Measurements from ENCODE around the gene MRAS. TPM values are rescaled to one million over a fixed set of nuclear protein-coding genes. Genes with fewer than 3 reads are reported as not detected.

Gene MRAS
- total RNA-seq, 4 donors from 2014 or later, result 13.8 to 83.0 (median 46.8) TPM

DNA sequence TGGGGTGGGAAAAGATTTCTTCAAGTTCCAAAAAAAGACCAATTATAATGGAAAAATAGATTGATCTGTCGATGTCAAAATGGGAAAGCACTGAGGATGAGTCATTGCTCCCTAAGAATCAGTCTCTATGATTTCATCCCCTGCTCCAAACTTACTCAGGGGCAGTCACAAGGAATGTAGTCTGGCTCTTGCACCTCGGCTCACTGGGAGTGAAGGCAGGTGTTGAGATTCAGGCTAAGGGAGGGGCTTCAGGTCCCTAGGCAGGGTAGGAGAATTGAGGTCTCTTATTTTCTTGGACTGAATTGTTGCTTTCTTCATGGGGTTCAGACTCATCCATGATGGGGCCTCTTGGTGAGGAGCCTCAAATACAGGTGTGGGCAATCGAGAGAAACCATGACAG, 100.3 kb downstream of the MRAS start:
- Histone ChIP-seq H3K4me1 (no peaks in the 10 kb centered on the region), H3K9me3 (no peaks in the 10 kb centered on the region), H3K27ac (no peak overlapping the region), H3K36me3 (no peaks in the 10 kb centered on the region), H3K4me3 (no peak overlapping the region), H3K27me3 (no peaks in the 10 kb centered on the region)
- intact Hi-C loops (cut with DNase I; ENCODE audit: low total_unique reads), result no loop called here
- TF ChIP-seq, protein P1, sequence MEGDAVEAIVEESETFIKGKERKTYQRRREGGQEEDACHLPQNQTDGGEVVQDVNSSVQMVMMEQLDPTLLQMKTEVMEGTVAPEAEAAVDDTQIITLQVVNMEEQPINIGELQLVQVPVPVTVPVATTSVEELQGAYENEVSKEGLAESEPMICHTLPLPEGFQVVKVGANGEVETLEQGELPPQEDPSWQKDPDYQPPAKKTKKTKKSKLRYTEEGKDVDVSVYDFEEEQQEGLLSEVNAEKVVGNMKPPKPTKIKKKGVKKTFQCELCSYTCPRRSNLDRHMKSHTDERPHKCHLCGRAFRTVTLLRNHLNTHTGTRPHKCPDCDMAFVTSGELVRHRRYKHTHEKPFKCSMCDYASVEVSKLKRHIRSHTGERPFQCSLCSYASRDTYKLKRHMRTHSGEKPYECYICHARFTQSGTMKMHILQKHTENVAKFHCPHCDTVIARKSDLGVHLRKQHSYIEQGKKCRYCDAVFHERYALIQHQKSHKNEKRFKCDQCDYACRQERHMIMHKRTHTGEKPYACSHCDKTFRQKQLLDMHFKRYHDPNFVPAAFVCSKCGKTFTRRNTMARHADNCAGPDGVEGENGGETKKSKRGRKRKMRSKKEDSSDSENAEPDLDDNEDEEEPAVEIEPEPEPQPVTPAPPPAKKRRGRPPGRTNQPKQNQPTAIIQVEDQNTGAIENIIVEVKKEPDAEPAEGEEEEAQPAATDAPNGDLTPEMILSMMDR (IDR thresholded peaks at IDR 0.05), result no peak
- TF ChIP-seq POLR2A (IDR thresholded peaks at IDR 0.05), result no peak
- peak in 1 of 2 donors; percentile 1 for DNase-seq

DNA sequence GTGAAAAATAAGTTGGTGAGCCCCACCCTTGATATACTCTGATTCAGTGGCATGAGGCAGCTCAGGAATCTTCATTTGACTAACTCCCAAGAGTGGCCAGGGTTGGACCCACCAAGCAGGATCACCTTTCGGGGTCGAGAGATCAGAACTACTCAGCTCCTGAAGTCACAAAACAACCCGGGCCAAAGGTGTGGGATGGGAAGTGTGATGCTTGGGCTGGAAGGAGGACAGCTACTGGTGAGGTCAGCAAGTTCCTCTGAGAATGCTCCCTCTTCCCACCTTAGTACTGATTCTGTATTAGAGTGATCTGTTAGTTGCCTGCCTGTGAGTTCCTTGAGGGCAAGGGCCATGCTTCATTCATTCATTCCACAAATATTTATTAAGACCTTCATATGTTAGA, 101.1 kb downstream of the MRAS start:
- no peaks in the 10 kb centered on the region for H3K4me1 ChIP-seq
- H3K27ac ChIP-seq, result no peak overlapping the region
- H3K36me3 ChIP-seq, result no peaks in the 10 kb centered on the region
- TF ChIP-seq, protein P1 (IDR thresholded peaks at IDR 0.05), result no peak
- no peak for TF ChIP-seq POLR2A (IDR thresholded peaks at IDR 0.05)
- intact Hi-C loops (cut with DNase I; ENCODE audit: low total_unique reads), result no loop called here
- DNase-seq, result no peak
- no peaks in the 10 kb centered on the region for H3K9me3 ChIP-seq
- H3K27me3 ChIP-seq, result no peaks in the 10 kb centered on the region
- no peak overlapping the region for H3K4me3 ChIP-seq

DNA sequence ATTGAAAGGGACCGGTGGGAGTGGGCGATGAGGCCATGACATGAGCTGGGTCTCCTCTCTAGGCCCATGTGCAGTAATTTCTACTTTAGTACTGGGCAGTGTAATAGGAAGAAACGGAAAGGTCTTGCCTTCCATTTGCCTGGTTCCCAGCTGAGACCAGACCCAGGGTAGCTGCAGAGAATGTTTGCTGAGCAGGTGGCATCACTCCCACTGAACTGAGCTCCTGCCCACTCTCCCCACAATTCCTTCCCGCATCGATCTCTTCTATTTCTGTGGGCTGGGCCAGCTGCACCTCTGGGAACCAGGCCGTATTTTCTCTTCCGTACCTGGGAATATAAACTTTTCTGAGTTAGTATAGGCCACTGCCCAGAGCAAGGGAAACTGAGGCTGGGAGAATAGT, 101.8 kb downstream of the MRAS start:
- Histone ChIP-seq H3K27ac (no peak overlapping the region), H3K27me3 (no peaks in the 10 kb centered on the region), H3K9me3 (no peaks in the 10 kb centered on the region), H3K4me3 (no peak overlapping the region), H3K4me1 (no peaks in the 10 kb centered on the region), H3K36me3 (no peaks in the 10 kb centered on the region)
- intact Hi-C loops (cut with DNase I; ENCODE audit: low total_unique reads), result no loop called here
- no peak for DNase-seq
- no peak for TF ChIP-seq POLR2A (IDR thresholded peaks at IDR 0.05)
- TF ChIP-seq, protein P1 (IDR thresholded peaks at IDR 0.05), result no peak

DNA sequence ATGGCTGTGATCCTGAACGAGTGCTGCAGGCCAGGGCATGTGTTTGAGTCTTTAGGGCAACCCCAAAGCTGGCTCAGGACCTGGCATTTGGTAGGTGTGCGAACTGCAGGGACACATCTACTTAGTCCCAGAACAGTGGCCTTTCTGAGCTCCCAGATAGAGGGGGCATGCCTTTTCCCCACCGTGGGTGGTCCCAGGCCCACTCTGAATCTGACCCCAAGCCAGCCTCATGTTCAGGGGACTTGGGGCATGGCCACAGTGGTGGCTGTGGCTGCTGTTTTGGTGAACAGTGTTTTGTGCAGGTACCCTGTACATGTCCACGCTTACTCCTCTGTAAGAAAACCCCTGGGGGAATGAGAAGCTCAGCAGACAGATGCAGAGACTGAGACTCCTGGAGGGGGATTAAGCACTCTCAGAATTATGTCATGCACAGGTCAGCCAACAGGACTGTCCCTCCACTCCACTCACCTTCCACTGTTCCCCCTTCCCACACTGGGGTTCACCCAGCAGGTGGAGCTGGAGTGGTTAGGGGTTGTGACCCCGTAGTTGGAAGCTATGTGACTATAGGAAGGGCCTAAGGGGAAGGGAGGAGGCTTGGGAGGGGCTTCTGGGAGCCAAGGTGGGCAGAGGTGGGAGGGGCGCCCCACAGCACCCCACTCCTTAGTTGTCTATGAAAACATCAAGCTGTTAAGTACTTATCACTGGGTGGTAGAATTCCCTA, 102.5 kb downstream of the MRAS start:
- DNase-seq, result peak in 1 of 2 donors; percentile 5
- Histone ChIP-seq H3K27ac (no peak overlapping the region), H3K9me3 (no peaks in the 10 kb centered on the region), H3K4me3 (no peak overlapping the region), H3K4me1 (no peaks in the 10 kb centered on the region), H3K27me3 (no peaks in the 10 kb centered on the region), H3K36me3 (no peaks in the 10 kb centered on the region)
- intact Hi-C loops (cut with DNase I; ENCODE audit: low total_unique reads), result no loop called here
- TF ChIP-seq POLR2A (IDR thresholded peaks at IDR 0.05), result no peak
- TF ChIP-seq, protein P1 (IDR thresholded peaks at IDR 0.05), result no peak

DNA sequence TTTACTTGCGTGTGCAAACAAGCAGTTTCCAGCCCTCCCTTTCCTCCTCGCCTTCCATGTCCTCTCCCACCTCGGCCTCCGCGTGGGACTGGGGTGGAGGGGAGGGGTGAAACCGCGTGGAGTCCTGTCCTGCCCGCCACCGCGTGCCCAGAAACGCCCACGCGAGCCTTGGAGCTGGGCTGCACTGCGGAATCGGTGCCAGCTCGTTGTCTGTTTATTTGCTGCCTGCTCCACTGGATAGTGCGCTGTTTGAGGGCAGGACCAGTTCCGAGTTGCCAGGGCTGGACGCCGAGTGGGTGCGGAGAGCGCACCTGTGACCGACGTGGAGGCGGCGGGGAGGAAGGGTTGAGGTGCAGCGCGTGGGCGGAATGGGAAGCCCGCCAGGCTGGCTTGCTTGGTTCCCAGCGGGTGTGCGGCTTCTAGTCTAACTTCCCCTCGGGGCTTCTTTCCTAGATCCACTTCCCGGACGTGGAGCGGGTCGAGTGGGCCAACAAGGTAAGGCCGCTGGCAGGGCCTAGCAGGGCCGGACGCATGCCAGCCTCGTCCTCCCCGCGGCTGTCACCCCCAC, 103.3 kb downstream of the MRAS start:
- no peak overlapping the region for H3K27ac ChIP-seq

More for the DNA sequence above, 103.3 kb downstream of the MRAS start:
- Histone ChIP-seq H3K27me3 (no peaks in the 10 kb centered on the region), H3K4me3 (no peak overlapping the region), H3K36me3 (no peaks in the 10 kb centered on the region), H3K9me3 (no peaks in the 10 kb centered on the region), H3K4me1 (no peaks in the 10 kb centered on the region)
- DNase-seq, result no peak
- intact Hi-C loops (cut with DNase I; ENCODE audit: low total_unique reads), result no loop called here
- TF ChIP-seq POLR2A (IDR thresholded peaks at IDR 0.05), result no peak
- TF ChIP-seq, protein P1 (IDR thresholded peaks at IDR 0.05), result no peak
